Parathyroid adenoma (tissue), 2 donors: ENCODE data around the gene RAMACL.

ENCODE experiments used
- H2AFZ ChIP-seq: fragments of 300-600 bp; sonication (generic); one replicate; pipeline ENCODE4 v1.7.0; 2017; ENCODE audit warnings: antibody characterized with exemption, mild to moderate bottlenecking
- H3K27ac ChIP-seq: fragments of 300-600 bp; sonication (generic); one replicate; pipeline ENCODE4 v1.7.0; 2017
- H3K27me3 ChIP-seq: fragments of 300-600 bp; sonication (generic); one replicate; pipeline ENCODE4 v1.7.0; 2017; ENCODE audit warnings: low read length; ENCODE audit not compliant: control insufficient read depth, insufficient read depth
- H3K36me3 ChIP-seq: fragments of 300-600 bp; sonication (generic); one replicate; pipeline ENCODE4 v1.7.0; 2017; ENCODE audit warnings: low read length; ENCODE audit not compliant: control insufficient read depth, insufficient read depth
- H3K4me1 ChIP-seq: fragments of 300-600 bp; sonication (generic); one replicate; pipeline ENCODE4 v1.7.0; 2017; ENCODE audit warnings: control low read depth
- H3K4me2 ChIP-seq: fragments of 300-600 bp; sonication (generic); one replicate; pipeline ENCODE4 v1.7.0; 2017; ENCODE audit warnings: low read length
- H3K4me3 ChIP-seq: fragments of 300-600 bp; sonication (generic); one replicate; pipeline ENCODE4 v1.7.0; 2017; ENCODE audit warnings: low read depth, low read length
- H3K79me2 ChIP-seq: fragments of 300-600 bp; sonication (generic); one replicate; pipeline ENCODE4 v1.7.0; 2017; ENCODE audit warnings: control low read depth
- H3K9ac ChIP-seq: fragments of 300-600 bp; sonication (generic); one replicate; pipeline ENCODE4 v1.7.0; 2017; ENCODE audit warnings: mild to moderate bottlenecking
- H3K9me3 ChIP-seq: fragments of 300-600 bp; sonication (generic); one replicate; pipeline ENCODE4 v1.7.0; 2017; ENCODE audit warnings: low read length; ENCODE audit not compliant: control insufficient read depth
- CTCF ChIP-seq: fragments of 300-600 bp; sonication (generic); IDR thresholded peaks from one replicate; pipeline ENCODE4 v1.7.0; 2017; ENCODE audit warnings: antibody characterized with exemption, mild to moderate bottlenecking
- donor health status: primary hyperparathyroidism.

Gene RAMACL

GRCh38 chr6:166623318-166623717 lies 36.8 kb upstream of the RAMACL start:
- H3K9me3 ChIP-seq = no peaks in the 10 kb centered on the region
- H3K27me3 ChIP-seq = no peaks in the 10 kb centered on the region
- no peaks in the 10 kb centered on the region for H3K36me3 ChIP-seq
- H2AFZ ChIP-seq = no peak overlapping the region
- peaks cover 37% of the 10 kb centered on the region for H3K4me1 ChIP-seq
- no peak overlapping the region for H3K9ac ChIP-seq
- no peak overlapping the region for H3K4me3 ChIP-seq
- peaks cover 39% of the 10 kb centered on the region for H3K79me2 ChIP-seq
- no peak overlapping the region for H3K27ac ChIP-seq
- TF ChIP-seq CTCF = no peak
- H3K4me2 ChIP-seq = no peak overlapping the region

GRCh38 chr6:166621114-166621540 lies 34.6 kb upstream of the RAMACL start:
- H3K4me1 ChIP-seq = peaks cover 46% of the 10 kb centered on the region
- no peaks in the 10 kb centered on the region for H3K9me3 ChIP-seq
- peak overlapping the region; percentile 45 for H3K4me2 ChIP-seq
- H3K4me3 ChIP-seq = peak overlapping the region; percentile 18
- peaks cover 57% of the 10 kb centered on the region for H3K79me2 ChIP-seq
- H3K36me3 ChIP-seq = no peaks in the 10 kb centered on the region
- H3K27me3 ChIP-seq = no peaks in the 10 kb centered on the region
- no peak overlapping the region for H2AFZ ChIP-seq
- no peak overlapping the region for H3K9ac ChIP-seq
- no peak for TF ChIP-seq CTCF
- peak overlapping the region; percentile 83 for H3K27ac ChIP-seq

GRCh38 chr6:166620478-166621113 lies 34.1 kb upstream of the RAMACL start:
- peak overlapping the region; percentile 18 for H3K4me3 ChIP-seq
- peaks cover 46% of the 10 kb centered on the region for H3K4me1 ChIP-seq
- H2AFZ ChIP-seq = no peak overlapping the region
- no peak overlapping the region for H3K9ac ChIP-seq
- peak overlapping the region; percentile 83 for H3K27ac ChIP-seq
- no peaks in the 10 kb centered on the region for H3K27me3 ChIP-seq
- no peaks in the 10 kb centered on the region for H3K36me3 ChIP-seq
- H3K4me2 ChIP-seq = peak overlapping the region; percentile 45
- TF ChIP-seq CTCF = no peak
- peaks cover 59% of the 10 kb centered on the region for H3K79me2 ChIP-seq
- H3K9me3 ChIP-seq = no peaks in the 10 kb centered on the region

- Histone ChIP-seq H3K27me3 (no peaks in the 10 kb centered on the region), H3K79me2 (peaks cover 65% of the 10 kb centered on the region), H3K4me2 (peak overlapping the region; percentile 26), H3K4me3 (no peak overlapping the region), H3K4me1 (peaks cover 49% of the 10 kb centered on the region), H3K9me3 (no peaks in the 10 kb centered on the region), H3K36me3 (no peaks in the 10 kb centered on the region), H3K27ac (peak overlapping the region; percentile 83), H2AFZ (no peak overlapping the region), H3K9ac (no peak overlapping the region)
- TF ChIP-seq CTCF = no peak
Observed at GRCh38 chr6:166619912-166620311, 33.4 kb upstream of the RAMACL start.
